ENCODE measurements around the gene TGFBR1. TPM values are rescaled to one million over a fixed set of nuclear protein-coding genes. Genes with fewer than 3 reads are reported as not detected.

Gene TGFBR1
- total RNA-seq, 4 donors from 2014 or later, result 20.2 to 34.3 (median 25.6) TPM

GRCh38 chr9:99101812-99102211 lies 3.1 kb upstream of the TGFBR1 start:
- intact Hi-C loops (cut with DNase I), result no loop called here
- Histone ChIP-seq H3K36me3 (no peaks in the 10 kb centered on the region), H3K27me3 (no peaks in the 10 kb centered on the region), H3K27ac (no peak overlapping the region), H3K4me3 (no peak overlapping the region), H3K9me3 (no peaks in the 10 kb centered on the region), H3K4me1 (peaks cover 17 to 41% (median 17%) of the 10 kb centered on the region in 3 donors)
- WGBS, 2 donors, result 81 to 94% methylated on average over 2 of the region's 2 CpGs
- TF ChIP-seq POLR2A (IDR thresholded peaks at IDR 0.05), result no peak
- TF ChIP-seq, protein P1, sequence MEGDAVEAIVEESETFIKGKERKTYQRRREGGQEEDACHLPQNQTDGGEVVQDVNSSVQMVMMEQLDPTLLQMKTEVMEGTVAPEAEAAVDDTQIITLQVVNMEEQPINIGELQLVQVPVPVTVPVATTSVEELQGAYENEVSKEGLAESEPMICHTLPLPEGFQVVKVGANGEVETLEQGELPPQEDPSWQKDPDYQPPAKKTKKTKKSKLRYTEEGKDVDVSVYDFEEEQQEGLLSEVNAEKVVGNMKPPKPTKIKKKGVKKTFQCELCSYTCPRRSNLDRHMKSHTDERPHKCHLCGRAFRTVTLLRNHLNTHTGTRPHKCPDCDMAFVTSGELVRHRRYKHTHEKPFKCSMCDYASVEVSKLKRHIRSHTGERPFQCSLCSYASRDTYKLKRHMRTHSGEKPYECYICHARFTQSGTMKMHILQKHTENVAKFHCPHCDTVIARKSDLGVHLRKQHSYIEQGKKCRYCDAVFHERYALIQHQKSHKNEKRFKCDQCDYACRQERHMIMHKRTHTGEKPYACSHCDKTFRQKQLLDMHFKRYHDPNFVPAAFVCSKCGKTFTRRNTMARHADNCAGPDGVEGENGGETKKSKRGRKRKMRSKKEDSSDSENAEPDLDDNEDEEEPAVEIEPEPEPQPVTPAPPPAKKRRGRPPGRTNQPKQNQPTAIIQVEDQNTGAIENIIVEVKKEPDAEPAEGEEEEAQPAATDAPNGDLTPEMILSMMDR (IDR thresholded peaks at IDR 0.05), result no peak
- DNase-seq, result no peak

DNA sequence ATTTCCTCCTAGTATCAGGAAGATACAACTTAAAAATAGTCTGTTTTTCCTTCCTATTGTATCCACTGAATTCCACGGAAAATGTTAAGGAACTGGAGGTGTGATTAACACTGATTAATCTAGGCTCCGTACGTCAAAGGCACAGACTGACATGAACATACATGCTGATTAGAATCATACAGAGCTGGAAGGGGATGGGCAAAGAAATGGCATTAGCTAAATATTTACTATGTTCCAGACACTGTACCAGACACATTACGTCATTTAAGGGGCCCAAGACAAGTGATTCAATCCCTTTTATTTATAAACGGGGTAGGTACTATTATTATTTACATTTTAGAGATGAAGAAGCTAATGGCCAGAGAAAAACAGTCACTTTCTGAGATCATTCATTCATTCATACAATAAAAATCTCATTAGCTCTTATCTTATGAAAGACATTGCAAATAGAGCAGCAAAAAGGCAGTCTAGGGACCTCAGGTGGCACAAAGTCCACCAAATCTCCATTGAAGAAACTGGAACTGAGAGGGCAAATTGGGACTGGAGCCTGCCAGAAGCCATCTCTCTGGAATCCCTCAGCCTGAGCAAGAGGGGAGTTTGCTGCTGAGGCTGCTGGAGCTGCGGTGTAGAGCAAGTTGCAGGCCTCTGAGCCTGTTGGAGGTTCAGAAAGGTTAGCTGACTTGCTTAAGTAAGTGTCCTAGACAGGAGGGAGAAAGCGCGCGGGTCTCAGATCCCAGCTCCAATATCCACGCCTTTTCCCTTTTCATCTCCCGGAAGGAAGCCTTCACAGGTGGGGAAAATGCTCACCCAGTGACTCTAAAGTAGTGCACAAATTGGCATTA lies 1.6 kb upstream of the TGFBR1 start:
- no peak for DNase-seq
- H3K9me3 ChIP-seq, result no peaks in the 10 kb centered on the region
- H3K4me1 ChIP-seq, result peaks cover 27 to 55% (median 27%) of the 10 kb centered on the region in 3 donors
- no peaks in the 10 kb centered on the region for H3K36me3 ChIP-seq
- no peak for TF ChIP-seq POLR2A (IDR thresholded peaks at IDR 0.05)
- TF ChIP-seq, protein P1 (IDR thresholded peaks at IDR 0.05), result no peak
- H3K4me3 ChIP-seq, result peak overlapping the region in 3 of 4 donors; percentile 76 to 92 (median 78)
- no peaks in the 10 kb centered on the region for H3K27me3 ChIP-seq
- intact Hi-C loops (cut with DNase I), result no loop called here
- WGBS, 2 donors, result 33 to 45% methylated on average over 11 of the region's 11 CpGs
- H3K27ac ChIP-seq, result peak overlapping the region; percentile 91 to 99 (median 96)

- Histone ChIP-seq H3K4me1 (peaks cover 27 to 62% (median 27%) of the 10 kb centered on the region in 3 donors), H3K36me3 (no peaks in the 10 kb centered on the region), H3K27ac (peak overlapping the region; percentile 91 to 99 (median 96)), H3K27me3 (no peaks in the 10 kb centered on the region), H3K4me3 (peak overlapping the region; percentile 76 to 92 (median 82)), H3K9me3 (no peaks in the 10 kb centered on the region)
- intact Hi-C loops (cut with DNase I), result no loop called here
- TF ChIP-seq, protein P1 (IDR thresholded peaks at IDR 0.05), result no peak
- no peak for TF ChIP-seq POLR2A (IDR thresholded peaks at IDR 0.05)
- DNase-seq, result no peak
- WGBS, 2 donors, result 4 to 5% methylated on average over 11 to 14 of the region's 14 CpGs
Observed at GRCh38 chr9:99103901-99104458, 933 bp upstream of the TGFBR1 start.

DNA sequence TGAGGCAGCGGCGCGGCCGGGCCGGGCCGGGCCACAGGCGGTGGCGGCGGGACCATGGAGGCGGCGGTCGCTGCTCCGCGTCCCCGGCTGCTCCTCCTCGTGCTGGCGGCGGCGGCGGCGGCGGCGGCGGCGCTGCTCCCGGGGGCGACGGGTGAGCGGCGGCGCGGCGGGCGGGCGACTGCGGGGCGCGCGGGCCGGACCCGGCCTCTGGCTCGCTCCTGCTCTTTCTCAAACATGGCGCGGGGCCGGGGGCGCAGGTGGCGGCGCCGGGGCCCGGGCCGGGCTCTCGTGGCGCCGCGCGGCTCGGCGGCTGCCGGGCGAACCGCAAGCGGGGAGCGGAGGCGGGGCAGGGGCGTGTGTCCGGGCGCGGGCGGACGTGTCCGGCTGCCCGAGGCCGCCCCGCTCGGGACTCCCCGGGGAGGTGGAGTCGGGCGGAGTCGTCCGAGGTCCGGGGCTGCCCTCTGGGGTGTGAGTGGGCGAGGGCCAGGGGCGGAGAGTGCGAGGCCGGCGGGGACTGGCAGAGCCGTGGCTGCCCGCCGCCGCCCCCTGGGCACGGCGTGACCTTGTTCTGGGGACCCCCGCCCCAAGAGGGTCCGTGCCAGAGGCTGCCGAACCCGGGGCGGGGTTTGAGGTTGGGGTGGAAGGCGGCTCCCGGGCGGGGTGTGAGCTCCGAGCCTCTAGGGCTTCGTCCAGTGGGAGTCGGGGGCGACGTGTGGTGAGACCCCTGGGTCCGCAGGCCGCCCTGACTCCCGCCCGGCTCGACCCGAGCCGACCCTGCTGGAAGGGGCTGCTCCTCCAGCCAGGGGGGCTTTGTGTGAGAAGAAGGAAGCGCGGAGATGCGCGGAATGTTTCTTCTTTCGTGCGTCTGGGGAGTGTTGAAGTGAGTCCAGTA lies 485 bp downstream of the TGFBR1 start:
- DNase-seq, result peak; percentile 15
- no peaks in the 10 kb centered on the region for H3K36me3 ChIP-seq
- TF ChIP-seq, protein P1 (IDR thresholded peaks at IDR 0.05), result no peak
- TF ChIP-seq POLR2A (IDR thresholded peaks at IDR 0.05), result peak in 1 of 4 donors; percentile 36
- no peaks in the 10 kb centered on the region for H3K27me3 ChIP-seq
- H3K9me3 ChIP-seq, result no peaks in the 10 kb centered on the region
- intact Hi-C loops (cut with DNase I), result no loop called here
- 0% methylated on average over 4 to 6 of the region's 118 CpGs for WGBS, 2 donors
- peak overlapping the region; percentile 91 to 99 (median 94) for H3K27ac ChIP-seq
- peak overlapping the region; percentile 76 to 92 (median 82) for H3K4me3 ChIP-seq
- H3K4me1 ChIP-seq, result peaks cover 27 to 71% (median 27%) of the 10 kb centered on the region in 3 donors
